ENCODE measurements around the gene VPS37C.
A peak's percentile ranks its signal among the peaks of the same experiment; 100 is the strongest.
"Not testable (repeated sequence)": the region's sequence is repeated elsewhere in the genome, so short reads cannot be mapped to it uniquely, and the experiment has no call there.

Gene VPS37C

DNA sequence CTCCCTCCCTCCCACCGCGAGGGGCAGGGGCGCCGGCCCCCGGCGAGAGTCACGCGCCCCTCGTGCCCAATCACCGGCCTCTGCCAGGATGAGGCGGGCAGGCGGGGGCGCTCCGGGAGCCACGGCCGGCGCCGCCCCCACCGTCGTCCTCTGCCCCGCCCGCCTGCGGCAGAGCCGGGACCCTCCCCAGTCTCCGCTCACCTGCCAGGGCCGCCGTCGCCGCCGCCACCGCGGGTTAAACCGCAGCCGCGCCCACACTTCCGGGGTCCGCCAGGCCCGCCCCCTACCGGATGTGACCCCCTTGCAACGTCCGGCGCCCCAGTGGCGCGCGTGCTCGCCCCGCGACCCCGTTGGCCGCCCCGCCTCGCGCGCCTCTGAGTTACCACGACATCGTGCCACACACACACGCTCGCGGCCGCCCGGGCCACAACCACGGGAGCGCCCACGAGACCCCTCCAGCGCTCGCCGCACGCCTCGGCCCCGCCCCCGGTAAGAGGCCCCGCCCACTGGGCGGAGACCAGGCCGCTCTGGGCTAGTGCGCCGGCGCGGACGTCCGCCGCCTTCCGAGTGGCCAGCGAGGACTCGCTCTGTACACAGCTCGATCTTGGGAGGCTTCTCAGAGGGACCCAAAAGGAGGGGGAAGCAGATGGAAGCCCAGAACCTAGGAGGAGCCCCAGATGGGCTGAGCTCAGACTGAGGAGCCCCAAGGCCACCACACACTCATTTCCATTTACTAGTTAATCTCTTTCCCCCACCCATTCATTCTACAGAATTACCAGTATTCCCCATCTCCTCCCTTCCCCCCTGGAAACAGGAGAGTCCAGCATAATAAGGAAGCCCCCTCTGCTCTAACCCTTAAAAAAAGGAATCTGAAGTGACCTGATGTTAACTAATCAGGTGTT, at the start of gene VPS37C:
VPS37C (minus strand) TSS at position 237 of the 902 bp plus-strand sequence. CDS start 22,597 bp downstream, outside the sequence.
- peak; percentile 87 for DNase-seq (ENCODE audit: low read depth)

- not testable (repeated sequence) for DNase-seq (ENCODE audit: low read depth)
Measured at GRCh38 chr11:61210629-61211028, 49.4 kb upstream of the VPS37C start.

- DNase-seq (ENCODE audit: low read depth) = not testable (repeated sequence)
Measured at GRCh38 chr11:61207636-61208310, 46.5 kb upstream of the VPS37C start.

- not testable (repeated sequence) for DNase-seq (ENCODE audit: low read depth)
Measured at GRCh38 chr11:61204502-61205059, 43.4 kb upstream of the VPS37C start.

- DNase-seq (ENCODE audit: low read depth) = not testable (repeated sequence)
Measured at GRCh38 chr11:61203873-61204272, 42.6 kb upstream of the VPS37C start.

DNA sequence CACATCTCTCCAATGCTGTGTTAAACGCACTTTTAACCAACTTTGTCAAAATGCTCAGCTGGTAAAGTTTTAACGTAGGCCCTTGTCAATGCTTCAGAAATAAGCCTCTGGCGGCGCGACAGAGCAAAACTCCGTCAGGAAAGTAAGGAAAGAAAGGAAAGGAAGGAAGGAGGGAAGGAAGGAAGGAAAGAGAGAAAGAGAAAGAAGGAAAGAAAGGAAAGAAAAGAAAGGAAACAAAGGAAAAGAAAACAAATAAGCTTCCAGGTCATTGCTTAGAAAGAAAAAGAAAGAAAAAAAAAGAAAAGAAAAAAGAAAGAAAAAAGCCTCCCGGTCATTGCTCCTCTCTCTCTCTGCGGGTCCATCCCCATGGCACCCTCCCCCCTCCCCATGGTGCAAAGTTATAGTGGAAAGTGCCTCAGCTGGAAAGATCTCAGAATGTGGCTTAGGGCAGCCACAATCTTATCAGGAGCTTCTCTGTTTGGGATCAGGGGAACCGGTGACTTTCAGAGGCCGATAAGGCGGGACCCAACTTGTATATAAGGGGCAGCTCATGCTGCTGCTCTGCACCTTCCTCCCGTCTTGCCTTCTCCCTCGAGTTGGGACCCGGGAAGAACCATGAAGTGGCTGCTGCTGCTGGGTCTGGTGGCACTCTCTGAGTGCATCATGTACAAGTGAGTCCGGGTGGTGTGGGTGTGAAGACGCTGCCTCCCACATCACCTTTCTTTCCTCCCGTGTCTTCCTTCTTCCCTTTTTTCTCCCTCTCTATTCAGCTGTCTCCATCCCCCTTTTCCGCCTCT, 41.9 kb upstream of the VPS37C start, which contains the start of gene PGA3:
PGA3 (plus strand) TSS at position 566 of the 797 bp plus-strand sequence; CDS start at position 616, 50 bp downstream.
- DNase-seq (ENCODE audit: low read depth) = not testable (repeated sequence)

DNA sequence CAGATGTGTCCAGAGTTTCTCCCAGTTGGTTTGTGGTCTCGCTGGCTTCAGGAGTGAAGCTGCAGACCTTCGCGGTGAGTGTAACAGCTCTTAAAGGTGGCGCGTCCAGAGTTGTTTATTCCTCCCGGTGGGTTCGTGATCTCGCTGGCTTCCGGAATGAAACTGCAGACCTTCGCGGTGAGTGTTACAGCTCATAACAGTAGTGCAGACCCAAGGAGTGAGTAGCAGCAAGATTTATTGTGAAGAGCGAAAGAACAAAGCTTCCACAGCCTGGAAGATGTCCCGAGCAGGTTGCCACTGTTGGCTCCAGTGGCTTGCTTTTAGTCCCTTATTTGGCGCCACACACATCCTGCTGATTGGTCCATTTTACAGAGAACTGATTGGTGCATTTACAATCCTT, 40.2 kb upstream of the VPS37C start:
- DNase-seq (ENCODE audit: low read depth) = no peak

- no peak for DNase-seq (ENCODE audit: low read depth)
Measured at GRCh38 chr11:61198948-61199523, 37.8 kb upstream of the VPS37C start.

- DNase-seq (ENCODE audit: low read depth) = no peak
Measured at GRCh38 chr11:61198361-61198760, 37.1 kb upstream of the VPS37C start.

DNA sequence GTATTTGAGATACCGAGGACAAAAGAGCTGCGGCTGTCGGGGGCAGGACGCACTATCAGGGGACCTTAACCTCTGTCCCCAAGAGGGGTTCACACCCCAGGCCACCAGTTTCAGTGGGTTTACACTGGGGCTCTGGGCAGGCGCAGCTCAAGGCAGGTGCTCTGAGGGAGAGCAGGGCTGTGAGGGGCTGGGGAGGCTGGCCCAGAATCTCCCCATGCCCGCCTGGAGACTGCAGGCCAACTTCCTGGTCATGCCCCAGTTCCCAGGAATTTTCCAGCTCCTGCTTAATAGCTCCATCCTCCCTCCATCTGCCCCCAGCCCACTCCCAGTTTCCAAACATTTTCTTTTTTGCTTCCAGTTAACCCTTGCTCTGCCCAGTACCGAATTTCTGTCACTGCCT, 34.5 kb upstream of the VPS37C start:
- DNase-seq (ENCODE audit: low read depth) = no peak

DNA sequence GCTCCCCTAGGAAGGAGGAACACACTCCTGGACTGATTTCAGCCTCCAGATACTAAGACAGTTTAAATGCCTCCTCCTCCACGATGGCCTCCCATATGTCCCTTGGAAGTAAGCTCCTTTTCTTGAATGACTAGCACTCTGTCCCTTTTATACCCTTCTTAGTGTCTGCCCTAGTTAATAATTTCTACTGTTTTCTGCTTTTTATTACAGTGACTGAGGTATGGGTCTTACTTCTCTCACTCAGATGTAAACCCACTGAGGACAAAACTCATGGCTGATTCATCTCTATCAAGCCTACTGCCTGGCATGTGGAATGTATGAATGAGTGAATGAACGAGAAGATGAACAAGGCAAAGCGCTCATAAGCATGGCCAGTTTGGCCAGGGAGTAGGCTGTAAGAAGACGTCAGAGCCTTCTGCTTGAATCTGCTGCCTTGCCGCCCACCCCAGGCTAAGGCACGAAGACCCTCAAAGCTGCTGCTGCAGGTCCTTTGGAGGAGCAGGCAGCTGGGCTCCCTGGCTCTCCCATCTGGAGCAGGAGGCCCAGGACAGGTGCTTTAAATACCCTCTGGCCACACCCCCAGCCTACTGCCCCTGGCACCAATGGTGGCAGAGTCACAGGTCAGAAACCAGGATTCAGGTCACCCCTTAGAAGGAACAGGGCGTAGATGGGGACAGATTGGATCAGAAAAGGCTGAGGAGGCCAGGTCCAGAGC, 33.9 kb upstream of the VPS37C start:
- DNase-seq (ENCODE audit: low read depth) = no peak

- no peak for DNase-seq (ENCODE audit: low read depth)
Measured at GRCh38 chr11:61194169-61194671, 33.0 kb upstream of the VPS37C start.

DNA sequence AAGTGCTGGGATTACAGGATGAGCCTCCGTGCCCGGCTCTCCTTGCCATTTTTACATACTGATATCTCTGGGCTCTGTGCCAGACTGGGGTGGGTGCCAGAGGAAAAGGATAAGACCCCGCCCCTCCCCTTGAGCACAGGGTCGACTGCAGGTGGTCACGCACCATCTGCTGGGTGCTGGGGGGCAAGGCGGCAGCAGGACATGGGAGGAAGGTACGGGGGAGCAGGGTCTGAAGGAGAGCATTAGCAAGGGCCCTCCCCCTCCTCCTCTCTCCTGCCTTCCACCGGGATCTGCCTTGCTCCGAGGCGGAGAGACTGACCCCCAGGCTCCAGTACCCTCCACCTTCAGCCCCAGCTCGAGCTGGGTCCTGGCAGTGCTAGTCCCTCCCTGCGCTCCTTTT, 32.4 kb upstream of the VPS37C start:
- no peak for DNase-seq (ENCODE audit: low read depth)

GRCh38 chr11:61189933-61190332, 28.7 kb upstream of the VPS37C start:
- no peak for DNase-seq (ENCODE audit: low read depth)

GRCh38 chr11:61187505-61188130, 26.4 kb upstream of the VPS37C start:
- DNase-seq (ENCODE audit: low read depth) = peak; percentile 55

DNA sequence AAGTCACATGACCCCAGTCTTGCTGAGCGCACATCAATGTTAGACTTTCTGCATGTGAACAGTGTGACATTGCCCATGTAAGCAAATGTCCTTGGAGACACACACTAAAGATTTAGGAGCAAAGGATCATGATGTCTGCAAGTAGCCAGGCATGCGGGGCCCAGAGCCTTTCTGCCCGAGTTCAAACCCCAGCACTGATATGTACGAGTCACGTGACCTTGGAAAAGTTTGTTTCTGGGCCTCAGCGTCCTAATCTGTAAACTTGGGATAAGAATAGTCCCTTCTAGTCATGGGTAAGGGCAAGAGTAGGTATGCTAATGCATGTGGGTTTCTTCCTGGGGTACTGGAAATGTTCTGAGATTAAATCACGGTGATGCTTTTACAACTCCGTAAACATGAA, 25.3 kb upstream of the VPS37C start:
- DNase-seq (ENCODE audit: low read depth) = no peak

GRCh38 chr11:61183645-61184044, 22.4 kb upstream of the VPS37C start:
- DNase-seq (ENCODE audit: low read depth) = no peak

DNA sequence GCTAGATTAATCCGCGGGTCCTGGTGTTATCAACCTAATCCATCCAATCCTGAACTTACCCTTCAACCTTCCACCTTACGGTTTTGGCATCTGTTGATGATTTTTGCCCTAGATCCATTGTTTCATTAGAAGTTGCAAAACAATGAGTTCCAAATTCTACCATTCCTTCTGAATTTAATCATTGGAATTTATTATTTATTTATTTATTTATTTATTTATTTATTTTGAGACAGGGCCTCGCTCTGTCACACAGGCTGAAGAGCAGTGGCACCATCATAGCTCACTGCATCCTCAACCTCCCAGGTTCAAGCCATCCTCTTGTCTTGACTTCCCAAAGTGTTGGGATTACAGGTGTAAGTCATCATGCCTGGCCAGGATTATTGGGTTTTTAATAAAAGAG, 20.3 kb upstream of the VPS37C start:
- no peak for DNase-seq (ENCODE audit: low read depth)

DNA sequence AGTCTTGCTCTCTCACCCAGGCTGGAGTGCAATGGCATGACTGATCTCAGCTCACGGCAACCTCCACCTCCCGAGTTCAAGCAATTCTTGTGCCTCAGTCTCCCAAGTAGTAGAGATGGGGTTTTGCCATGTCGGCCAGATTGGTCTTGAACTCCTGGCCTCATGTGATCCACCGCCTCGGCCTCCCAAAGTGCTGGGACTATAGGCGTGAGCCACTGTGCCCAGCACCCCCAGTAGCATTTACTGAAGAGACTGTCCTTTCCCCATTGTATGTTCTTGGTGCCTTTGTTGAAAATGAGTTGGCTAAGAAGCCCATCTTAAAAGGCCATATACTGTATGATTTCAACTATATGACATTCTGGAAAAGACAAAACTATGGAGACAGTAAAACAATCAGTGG, 19.0 kb upstream of the VPS37C start:
- not testable (repeated sequence) for DNase-seq (ENCODE audit: low read depth)

DNA sequence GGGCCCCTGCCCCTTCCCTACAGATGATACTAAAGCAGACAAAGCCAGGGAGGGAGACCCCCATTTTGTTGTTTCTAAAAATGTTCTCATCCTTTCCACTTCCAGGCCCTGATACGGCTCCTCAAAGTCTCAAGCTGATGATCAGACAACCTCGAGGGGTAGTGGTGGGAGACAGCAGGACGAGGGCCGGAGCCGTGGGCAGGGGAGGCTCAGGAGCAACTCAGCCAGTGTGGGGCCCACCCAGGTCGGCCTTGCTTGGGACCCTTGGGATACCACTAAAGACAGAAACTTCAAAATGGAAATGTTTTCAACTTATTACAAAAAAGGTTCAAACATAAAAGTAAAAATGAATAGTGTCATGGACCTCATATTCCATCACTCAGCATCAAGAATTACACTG, 15.2 kb upstream of the VPS37C start:
- no peak for DNase-seq (ENCODE audit: low read depth)

Data from stimulated activated CD8-positive, alpha-beta memory T cell treated with anti-CD3 and anti-CD28 coated beads, Interleukin-12 subunit alpha, Interleukin-12 subunit beta, amount 100 ng/mL, for 4 hours (primary cell).